ENCODE measurements around the gene CDH8.
"Not testable (repeated sequence)": the region's sequence is repeated elsewhere in the genome, so short reads cannot be mapped to it uniquely, and the experiment has no call there.

Gene CDH8

DNA sequence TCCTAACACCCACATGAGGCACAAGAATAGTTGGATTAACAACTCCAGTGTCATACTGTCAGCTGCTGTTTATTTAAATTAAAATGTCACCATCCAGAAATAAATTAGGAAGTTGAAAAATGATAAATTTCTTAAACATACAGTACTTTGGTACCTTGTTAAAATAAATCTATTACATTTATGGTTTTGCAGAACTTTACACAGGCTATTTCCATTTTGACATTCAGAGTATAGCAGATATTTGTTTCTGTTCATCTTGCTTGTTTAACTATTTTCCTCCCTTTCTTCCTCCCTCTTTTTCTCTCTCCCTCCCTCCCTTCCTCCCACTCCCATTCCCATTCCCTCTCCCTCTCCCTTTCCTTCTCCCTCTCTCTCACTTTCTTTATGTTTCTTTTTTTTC, 310.1 kb downstream of the CDH8 start:
- H3K4me2 ChIP-seq (ENCODE audit: low read length) = no peak overlapping the region
- H3K36me3 ChIP-seq (ENCODE audit: control insufficient read depth, low read length) = no peaks in the 10 kb centered on the region
- no peaks in the 10 kb centered on the region for H3K9me3 ChIP-seq (ENCODE audit: control insufficient read depth, insufficient read depth, low read length)
- H3K79me2 ChIP-seq (ENCODE audit: control insufficient read depth, low read length) = no peaks in the 10 kb centered on the region
- H3F3A ChIP-seq (ENCODE audit: control insufficient read depth, insufficient read depth) = no peaks in the 10 kb centered on the region
- no peaks in the 10 kb centered on the region for H4K20me1 ChIP-seq (ENCODE audit: control insufficient read depth, insufficient read depth, low read depth, low read length)
- H3K27ac ChIP-seq (ENCODE audit: low read depth, low read length) = no peak overlapping the region
- no peaks in the 10 kb centered on the region for H3K9me2 ChIP-seq (replicated peaks; ENCODE audit: control insufficient read depth, low read length)
- no peak for TF ChIP-seq EZH2phosphoT487 (IDR thresholded peaks at IDR 0.05; ENCODE audit: borderline replicate concordance, low read length)
- TF ChIP-seq, protein P1, sequence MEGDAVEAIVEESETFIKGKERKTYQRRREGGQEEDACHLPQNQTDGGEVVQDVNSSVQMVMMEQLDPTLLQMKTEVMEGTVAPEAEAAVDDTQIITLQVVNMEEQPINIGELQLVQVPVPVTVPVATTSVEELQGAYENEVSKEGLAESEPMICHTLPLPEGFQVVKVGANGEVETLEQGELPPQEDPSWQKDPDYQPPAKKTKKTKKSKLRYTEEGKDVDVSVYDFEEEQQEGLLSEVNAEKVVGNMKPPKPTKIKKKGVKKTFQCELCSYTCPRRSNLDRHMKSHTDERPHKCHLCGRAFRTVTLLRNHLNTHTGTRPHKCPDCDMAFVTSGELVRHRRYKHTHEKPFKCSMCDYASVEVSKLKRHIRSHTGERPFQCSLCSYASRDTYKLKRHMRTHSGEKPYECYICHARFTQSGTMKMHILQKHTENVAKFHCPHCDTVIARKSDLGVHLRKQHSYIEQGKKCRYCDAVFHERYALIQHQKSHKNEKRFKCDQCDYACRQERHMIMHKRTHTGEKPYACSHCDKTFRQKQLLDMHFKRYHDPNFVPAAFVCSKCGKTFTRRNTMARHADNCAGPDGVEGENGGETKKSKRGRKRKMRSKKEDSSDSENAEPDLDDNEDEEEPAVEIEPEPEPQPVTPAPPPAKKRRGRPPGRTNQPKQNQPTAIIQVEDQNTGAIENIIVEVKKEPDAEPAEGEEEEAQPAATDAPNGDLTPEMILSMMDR (IDR thresholded peaks at IDR 0.05; ENCODE audit: low read depth, low read length, poor library complexity, severe bottlenecking) = no peak
- H3K4me3 ChIP-seq (ENCODE audit: low read length) = no peak overlapping the region
- H3K27me3 ChIP-seq (ENCODE audit: control insufficient read depth, low read length) = no peaks in the 10 kb centered on the region
- no peaks in the 10 kb centered on the region for H3K4me1 ChIP-seq (ENCODE audit: control insufficient read depth, low read length)

DNA sequence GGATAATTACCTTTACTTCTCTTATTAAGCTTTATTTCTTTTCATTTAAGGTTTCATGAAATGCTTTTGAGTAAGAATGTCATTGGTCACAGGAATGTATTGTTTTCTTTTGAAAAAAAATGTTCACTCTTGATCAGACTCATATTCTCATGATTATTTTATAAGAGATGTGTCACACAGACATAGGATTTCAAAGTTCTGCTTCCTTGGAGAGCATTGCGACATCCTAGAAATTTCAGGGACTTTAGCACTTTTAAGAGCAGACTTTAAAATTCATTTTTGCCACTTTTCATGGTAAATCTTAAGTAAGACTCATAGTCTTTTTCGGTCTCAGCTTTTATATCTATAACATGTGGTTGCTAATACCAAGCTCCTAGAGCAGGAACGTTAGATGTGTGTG, 314.7 kb downstream of the CDH8 start:
- H3K79me2 ChIP-seq (ENCODE audit: control insufficient read depth, low read length) = no peaks in the 10 kb centered on the region
- H3K9me3 ChIP-seq (ENCODE audit: control insufficient read depth, insufficient read depth, low read length) = no peaks in the 10 kb centered on the region
- H3K27ac ChIP-seq (ENCODE audit: low read depth, low read length) = no peak overlapping the region
- no peak overlapping the region for H3K4me3 ChIP-seq (ENCODE audit: low read length)
- H3K36me3 ChIP-seq (ENCODE audit: control insufficient read depth, low read length) = no peaks in the 10 kb centered on the region
- H3K4me1 ChIP-seq (ENCODE audit: control insufficient read depth, low read length) = no peaks in the 10 kb centered on the region
- H3F3A ChIP-seq (ENCODE audit: control insufficient read depth, insufficient read depth) = no peaks in the 10 kb centered on the region
- no peaks in the 10 kb centered on the region for H4K20me1 ChIP-seq (ENCODE audit: control insufficient read depth, insufficient read depth, low read depth, low read length)
- H3K9me2 ChIP-seq (replicated peaks; ENCODE audit: control insufficient read depth, low read length) = no peaks in the 10 kb centered on the region
- no peak overlapping the region for H3K4me2 ChIP-seq (ENCODE audit: low read length)
- TF ChIP-seq EZH2phosphoT487 (IDR thresholded peaks at IDR 0.05; ENCODE audit: borderline replicate concordance, low read length) = no peak
- TF ChIP-seq, protein P1 (IDR thresholded peaks at IDR 0.05; ENCODE audit: low read depth, low read length, poor library complexity, severe bottlenecking) = no peak
- no peaks in the 10 kb centered on the region for H3K27me3 ChIP-seq (ENCODE audit: control insufficient read depth, low read length)

DNA sequence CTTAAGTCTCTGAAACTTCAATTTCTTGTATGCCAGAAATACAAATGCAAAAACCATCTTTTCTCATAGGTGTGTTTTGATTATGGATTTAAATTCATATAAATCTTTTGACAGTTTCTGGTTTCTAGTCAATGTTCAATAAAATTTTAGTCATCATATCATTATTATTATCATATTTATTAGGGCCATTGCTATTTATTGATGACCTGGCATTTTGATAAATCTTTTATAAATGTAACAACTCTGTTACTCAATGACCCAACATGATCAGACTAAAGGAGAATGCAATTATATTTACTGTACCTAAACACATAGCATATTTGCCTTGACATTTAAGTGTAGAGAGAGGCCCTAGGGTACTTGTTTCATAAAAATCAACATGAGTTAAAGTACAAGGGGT, 320.8 kb downstream of the CDH8 start:
- no peak overlapping the region for H3K4me3 ChIP-seq (ENCODE audit: low read length)
- no peaks in the 10 kb centered on the region for H3K27me3 ChIP-seq (ENCODE audit: control insufficient read depth, low read length)
- H3K79me2 ChIP-seq (ENCODE audit: control insufficient read depth, low read length) = no peaks in the 10 kb centered on the region
- H3K4me2 ChIP-seq (ENCODE audit: low read length) = no peak overlapping the region
- no peaks in the 10 kb centered on the region for H3K4me1 ChIP-seq (ENCODE audit: control insufficient read depth, low read length)
- H4K20me1 ChIP-seq (ENCODE audit: control insufficient read depth, insufficient read depth, low read depth, low read length) = no peaks in the 10 kb centered on the region
- H3F3A ChIP-seq (ENCODE audit: control insufficient read depth, insufficient read depth) = no peaks in the 10 kb centered on the region
- TF ChIP-seq, protein P1 (IDR thresholded peaks at IDR 0.05; ENCODE audit: low read depth, low read length, poor library complexity, severe bottlenecking) = no peak
- TF ChIP-seq EZH2phosphoT487 (IDR thresholded peaks at IDR 0.05; ENCODE audit: borderline replicate concordance, low read length) = no peak
- no peaks in the 10 kb centered on the region for H3K9me2 ChIP-seq (replicated peaks; ENCODE audit: control insufficient read depth, low read length)
- H3K9me3 ChIP-seq (ENCODE audit: control insufficient read depth, insufficient read depth, low read length) = no peaks in the 10 kb centered on the region
- no peaks in the 10 kb centered on the region for H3K36me3 ChIP-seq (ENCODE audit: control insufficient read depth, low read length)
- no peak overlapping the region for H3K27ac ChIP-seq (ENCODE audit: low read depth, low read length)

GRCh38 chr16:61713787-61714186, 322.5 kb downstream of the CDH8 start:
- no peaks in the 10 kb centered on the region for H3F3A ChIP-seq (ENCODE audit: control insufficient read depth, insufficient read depth)
- H3K4me1 ChIP-seq (ENCODE audit: control insufficient read depth, low read length) = no peaks in the 10 kb centered on the region
- no peaks in the 10 kb centered on the region for H3K27me3 ChIP-seq (ENCODE audit: control insufficient read depth, low read length)
- no peaks in the 10 kb centered on the region for H4K20me1 ChIP-seq (ENCODE audit: control insufficient read depth, insufficient read depth, low read depth, low read length)
- no peaks in the 10 kb centered on the region for H3K9me2 ChIP-seq (replicated peaks; ENCODE audit: control insufficient read depth, low read length)
- H3K79me2 ChIP-seq (ENCODE audit: control insufficient read depth, low read length) = no peaks in the 10 kb centered on the region
- H3K9me3 ChIP-seq (ENCODE audit: control insufficient read depth, insufficient read depth, low read length) = no peaks in the 10 kb centered on the region
- H3K4me2 ChIP-seq (ENCODE audit: low read length) = no peak overlapping the region
- H3K4me3 ChIP-seq (ENCODE audit: low read length) = no peak overlapping the region
- TF ChIP-seq, protein P1 (IDR thresholded peaks at IDR 0.05; ENCODE audit: low read depth, low read length, poor library complexity, severe bottlenecking) = no peak
- no peak for TF ChIP-seq EZH2phosphoT487 (IDR thresholded peaks at IDR 0.05; ENCODE audit: borderline replicate concordance, low read length)
- no peak overlapping the region for H3K27ac ChIP-seq (ENCODE audit: low read depth, low read length)
- H3K36me3 ChIP-seq (ENCODE audit: control insufficient read depth, low read length) = no peaks in the 10 kb centered on the region

- not testable (repeated sequence) for H3K79me2 ChIP-seq (ENCODE audit: control insufficient read depth, low read length); H3K4me2 ChIP-seq (ENCODE audit: low read length); H3F3A ChIP-seq (ENCODE audit: control insufficient read depth, insufficient read depth); H3K27me3 ChIP-seq (ENCODE audit: control insufficient read depth, low read length); H3K9me3 ChIP-seq (ENCODE audit: control insufficient read depth, insufficient read depth, low read length); H4K20me1 ChIP-seq (ENCODE audit: control insufficient read depth, insufficient read depth, low read depth, low read length); H3K9me2 ChIP-seq (replicated peaks; ENCODE audit: control insufficient read depth, low read length); H3K4me1 ChIP-seq (ENCODE audit: control insufficient read depth, low read length); H3K4me3 ChIP-seq (ENCODE audit: low read length); H3K27ac ChIP-seq (ENCODE audit: low read depth, low read length); H3K36me3 ChIP-seq (ENCODE audit: control insufficient read depth, low read length)
Measured at GRCh38 chr16:61699640-61700039, 336.6 kb downstream of the CDH8 start.

Measured in DOHH2 (cell line).